ENCODE measurements around the gene ERBB4.

ERBB4 gene

DNA sequence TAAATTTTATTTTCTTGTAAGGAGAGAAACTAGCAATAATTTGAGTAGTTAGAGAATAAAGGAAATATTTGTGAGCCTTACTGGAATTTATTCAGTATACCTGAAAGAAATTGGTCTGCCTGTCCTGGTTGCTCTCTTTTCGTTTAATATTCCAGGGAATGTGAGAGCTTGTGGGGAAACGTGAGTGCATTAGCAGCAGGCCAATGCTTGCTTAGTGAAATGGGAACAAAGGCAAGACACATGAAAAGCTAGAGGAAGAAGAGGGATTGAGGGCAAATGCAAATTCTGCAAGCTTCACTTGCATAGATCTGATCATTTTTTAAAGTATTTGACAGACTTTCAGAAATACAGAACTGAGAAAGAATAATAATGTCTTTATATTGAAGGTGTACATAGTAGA is 111.0 kb downstream of the ERBB4 start:
- no peak for DNase-seq (ENCODE audit: low spot score)

DNA sequence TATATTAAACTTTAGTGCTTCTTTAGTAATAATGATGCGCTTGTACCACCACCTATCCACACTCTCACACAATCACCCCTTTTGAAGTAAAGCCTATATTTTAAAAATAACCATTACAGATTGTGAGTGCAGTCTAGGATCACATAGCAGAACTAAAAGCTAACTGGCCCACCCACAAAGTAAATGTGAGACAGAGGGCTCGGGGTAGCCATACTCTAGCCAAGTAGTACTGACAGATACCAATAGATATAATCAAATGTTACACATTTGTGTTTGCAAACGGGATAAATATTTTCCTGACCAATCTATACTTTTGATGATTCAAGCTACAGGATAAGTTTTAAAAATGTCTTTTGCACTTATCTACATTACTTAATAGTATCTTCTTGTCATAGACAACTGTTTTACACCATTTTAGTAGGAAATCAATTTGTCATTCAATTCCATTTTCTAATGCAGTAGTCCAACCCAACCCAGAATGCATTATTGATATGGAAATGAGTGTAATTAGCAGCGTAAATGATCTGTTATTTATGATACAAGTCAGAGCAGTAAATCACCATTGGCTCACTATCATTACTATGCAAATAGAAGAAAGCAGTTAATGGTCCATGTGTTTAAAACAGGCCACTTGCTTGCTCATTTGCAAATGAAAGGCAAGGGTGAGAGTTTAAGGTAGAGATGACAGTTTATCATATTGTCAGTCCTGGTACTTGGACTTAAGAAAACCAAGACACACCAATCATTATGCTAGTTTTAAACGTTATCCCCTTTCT is 111.8 kb downstream of the ERBB4 start:
- DNase-seq (ENCODE audit: low spot score): no peak

DNA sequence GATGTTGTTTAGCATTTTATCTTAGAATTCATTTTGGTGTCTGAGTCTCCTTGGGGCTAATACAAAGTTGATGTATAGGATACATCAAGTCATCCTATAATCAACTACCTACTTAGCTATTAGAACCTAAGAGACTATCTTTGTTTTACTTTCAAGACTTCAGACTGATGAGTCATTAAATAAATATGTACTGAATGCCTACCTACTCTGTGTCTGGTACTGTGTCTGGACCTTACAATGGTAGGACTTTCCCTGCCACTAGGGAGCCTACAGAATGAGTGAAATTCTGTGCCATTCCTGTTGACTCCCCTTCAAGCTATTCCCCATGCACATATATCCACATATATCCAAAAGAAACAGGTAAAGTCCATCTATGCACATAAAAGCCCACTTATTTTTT is 114.5 kb downstream of the ERBB4 start:
- no peak for DNase-seq (ENCODE audit: low spot score)

DNA sequence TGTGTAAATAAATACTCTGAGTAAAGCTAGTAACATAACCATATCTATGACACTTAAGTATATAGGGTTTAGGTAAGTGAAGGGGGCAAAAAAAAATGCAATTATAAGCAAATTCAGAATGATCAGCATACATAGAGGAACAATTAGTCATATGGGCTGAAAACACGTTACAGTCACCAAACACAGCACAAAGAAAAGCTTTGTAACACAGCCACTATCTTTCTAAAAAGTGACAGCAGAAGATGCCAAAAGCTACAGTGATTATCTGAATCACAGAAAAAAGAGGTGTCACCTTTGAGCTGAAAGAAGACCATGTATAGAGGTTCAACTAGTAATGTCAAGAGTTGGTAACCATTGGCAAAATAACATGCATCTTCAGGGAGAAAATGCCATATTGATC is 115.5 kb downstream of the ERBB4 start:
- no peak for DNase-seq (ENCODE audit: low spot score)

DNA sequence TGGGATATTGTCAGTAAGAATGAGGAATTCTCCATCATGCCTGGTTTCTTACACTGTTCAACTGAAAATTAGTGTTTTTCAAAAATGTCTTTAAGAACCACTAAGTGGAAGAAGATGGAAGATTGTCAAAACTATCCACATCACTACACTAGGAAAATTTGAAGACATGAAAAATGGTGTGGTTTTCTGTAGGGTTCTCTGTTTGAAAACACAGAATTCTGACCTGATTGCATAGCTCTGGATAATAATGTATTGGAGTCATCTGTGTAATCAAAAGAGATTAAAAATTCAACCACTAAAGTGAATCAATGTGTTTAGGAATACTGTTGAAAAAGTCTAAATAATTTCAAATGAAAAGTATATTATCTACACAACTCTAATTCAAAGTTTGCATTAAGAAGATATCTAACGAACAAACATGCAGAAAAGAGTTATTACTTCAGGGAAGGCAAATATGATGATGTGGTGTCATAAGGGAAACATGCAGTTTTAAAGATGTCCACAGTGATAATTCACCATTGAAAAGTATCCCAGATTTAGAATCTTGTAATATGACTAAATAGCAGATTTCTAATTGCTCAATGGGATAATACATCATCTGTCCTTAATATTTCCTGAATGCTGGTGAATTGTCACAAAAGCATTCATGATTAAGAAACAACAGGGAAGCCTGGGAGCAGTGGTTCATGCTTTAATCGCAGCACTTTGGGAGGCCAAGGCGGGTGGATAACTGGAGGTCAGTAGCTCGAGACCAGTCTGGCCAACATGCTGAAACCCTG is 116.9 kb downstream of the ERBB4 start:
- no peak for DNase-seq (ENCODE audit: low spot score)

DNA sequence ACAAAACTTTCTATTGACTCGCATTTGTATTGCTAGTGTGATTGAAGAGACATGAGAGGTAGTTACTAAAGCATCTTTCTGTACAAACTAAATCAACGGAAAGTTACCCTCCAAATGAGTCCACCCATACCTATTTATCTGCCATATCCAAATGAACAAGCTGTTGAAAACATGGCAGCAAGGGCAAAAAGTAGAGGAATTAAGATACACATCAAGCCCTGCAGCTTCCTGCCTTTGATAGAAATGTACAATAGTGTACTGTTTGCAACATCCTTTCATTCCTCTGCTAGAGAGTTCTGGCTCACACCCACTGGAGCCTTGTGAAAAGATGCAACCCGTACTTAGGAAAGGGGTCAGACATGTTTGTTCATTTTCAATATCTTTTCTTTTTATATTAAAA is 122.5 kb downstream of the ERBB4 start:
- DNase-seq (ENCODE audit: low spot score): no peak

DNA sequence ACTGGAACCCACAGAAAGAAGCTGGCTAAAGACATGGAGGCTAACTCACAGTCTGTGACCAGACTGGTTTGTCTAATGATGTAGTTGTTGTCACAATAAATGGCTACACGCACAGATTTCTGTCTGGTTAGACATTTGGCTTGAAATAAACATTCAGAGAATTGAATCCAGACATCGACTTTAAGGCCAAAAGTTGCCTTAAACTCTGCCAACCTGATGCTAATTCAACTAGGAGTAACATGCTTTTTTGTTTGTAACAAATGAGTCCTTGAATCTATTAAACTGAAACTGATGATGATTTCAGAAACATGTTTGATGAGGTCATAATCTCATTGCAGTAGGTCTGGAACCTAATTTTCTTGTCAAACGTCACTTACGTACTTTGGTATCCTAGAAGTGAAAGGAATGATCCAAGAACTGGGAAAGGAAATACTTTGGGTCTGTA is 123.8 kb downstream of the ERBB4 start:
- DNase-seq (ENCODE audit: low spot score): no peak

DNA sequence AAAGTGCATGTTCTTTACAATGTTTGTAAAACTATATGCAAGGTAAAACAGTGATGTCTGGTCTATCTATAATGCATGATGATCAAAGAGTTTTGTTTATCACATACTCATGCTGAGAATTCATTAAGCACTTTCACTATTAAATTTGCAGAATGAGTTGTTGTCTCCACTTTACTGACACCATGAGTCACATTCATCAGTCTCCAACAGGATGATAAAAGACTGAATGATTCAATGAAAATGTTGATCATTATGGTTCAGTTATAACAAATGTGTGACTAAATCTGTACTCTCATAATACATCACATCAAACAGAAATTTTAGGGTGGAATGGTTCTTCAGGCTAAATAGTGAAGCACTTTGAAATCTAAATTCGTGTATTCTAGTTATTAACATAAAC is 129.0 kb downstream of the ERBB4 start:
- DNase-seq (ENCODE audit: low spot score): no peak

DNA sequence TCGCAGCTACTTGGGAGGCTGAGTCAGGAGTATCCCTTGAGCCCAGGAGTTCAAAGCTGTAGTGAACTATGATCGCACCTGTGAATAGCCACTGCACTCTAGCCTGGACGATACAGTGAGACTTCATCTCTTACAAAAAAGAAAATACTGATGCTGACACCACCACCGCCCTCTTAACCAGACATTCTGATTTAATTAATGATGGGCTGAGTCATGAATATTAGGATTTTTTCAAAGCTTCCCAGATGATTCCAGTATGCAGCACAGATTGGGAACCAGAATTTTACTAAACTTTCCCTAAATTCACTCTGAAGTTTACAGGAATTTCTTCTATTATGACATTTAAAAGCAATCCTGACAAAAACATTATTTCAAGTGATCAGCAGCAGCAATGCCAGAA is 130.1 kb downstream of the ERBB4 start:
- DNase-seq (ENCODE audit: low spot score): no peak

DNA sequence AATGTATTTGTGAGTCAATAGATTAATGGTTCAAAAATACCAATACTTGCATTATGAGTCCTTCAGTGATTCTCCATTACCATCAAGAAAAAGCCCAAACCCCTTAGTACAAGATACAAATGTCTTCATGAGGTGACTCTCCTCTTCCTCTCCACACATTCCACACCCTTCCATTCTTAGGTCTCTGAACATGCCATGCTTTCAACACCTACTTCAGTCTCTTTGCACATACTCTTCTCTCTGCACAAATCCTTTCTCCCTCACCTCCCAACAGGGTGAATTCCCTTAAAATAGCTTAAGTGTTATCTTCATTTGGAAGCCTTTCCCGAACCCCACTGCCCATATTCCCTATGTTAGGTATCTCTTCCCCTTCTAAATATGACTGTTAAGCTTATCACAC is 131.9 kb downstream of the ERBB4 start:
- DNase-seq (ENCODE audit: low spot score): no peak

DNA sequence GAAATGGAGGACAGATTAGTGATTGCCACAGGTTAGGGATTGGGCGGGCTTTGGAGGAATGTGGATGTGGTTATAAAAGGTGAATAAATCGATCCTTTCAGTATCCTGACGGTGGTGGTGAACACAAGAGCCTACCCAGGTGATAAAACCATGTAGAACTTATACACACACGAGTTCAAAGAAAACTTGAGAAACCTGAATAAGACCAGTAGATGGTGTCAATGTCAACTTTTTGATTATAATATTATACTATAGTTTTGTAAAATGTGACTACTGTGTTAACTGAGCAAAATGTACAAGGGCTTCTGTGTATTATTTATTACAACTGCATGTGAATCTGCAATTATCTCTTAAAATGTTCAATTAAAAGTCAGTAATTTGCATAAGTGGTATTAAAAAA is 136.3 kb downstream of the ERBB4 start:
- DNase-seq (ENCODE audit: low spot score): no peak

DNA sequence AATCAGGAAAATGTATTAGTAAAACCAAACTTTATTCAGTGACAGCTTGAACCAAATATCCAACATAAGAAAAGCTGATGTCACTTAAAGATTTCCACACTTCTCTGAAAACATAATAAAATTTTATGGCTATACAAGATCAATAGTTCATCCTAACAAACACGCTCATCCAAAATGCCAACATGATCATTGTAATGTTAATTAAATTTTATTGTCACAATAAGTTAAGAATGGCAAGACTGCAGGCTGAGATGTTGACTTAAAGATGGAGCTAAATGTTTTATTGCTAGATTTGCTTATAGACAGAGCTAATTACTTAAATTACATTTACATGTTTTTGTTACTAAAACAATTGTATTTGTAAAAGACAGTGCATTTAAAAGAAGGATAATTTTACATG is 140.3 kb downstream of the ERBB4 start:
- DNase-seq (ENCODE audit: low spot score): no peak

DNA sequence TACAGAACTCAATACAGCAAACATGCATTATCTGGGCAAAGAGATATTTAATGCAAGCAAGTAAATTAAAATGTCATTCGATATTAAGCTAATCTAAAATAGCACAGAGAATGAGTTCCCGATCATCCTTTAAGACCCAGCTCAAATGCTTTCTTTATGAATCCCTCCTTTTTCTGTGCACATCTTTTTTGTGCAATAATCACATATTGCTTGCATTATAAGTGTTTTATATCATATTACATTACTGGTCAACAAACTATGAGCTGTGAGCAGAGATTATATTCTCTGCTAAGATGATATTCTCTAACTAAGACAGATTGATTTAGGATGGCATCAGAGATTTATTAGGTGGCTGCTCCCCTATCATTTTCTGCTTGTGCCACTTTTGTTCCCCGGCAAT is 146.1 kb downstream of the ERBB4 start:
- no peak for DNase-seq (ENCODE audit: low spot score)

DNA sequence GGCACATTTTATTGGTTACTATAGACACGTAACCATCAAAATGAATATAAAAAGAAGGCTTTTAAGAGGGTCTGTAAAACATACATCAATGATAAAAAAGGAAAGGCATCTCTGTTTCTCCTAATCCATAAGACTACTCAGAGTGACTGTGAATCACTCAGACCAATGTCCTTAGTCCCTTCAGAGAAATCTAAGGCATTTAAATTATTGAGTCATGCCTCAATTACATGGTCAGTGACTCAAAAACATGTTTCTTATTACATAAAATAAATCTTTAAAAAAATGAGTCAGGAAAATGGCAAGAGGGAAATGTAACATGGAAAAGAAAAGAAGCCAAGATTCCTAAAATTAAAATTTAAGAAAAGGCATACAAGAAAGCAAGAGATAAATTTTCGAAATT is 146.6 kb downstream of the ERBB4 start:
- no peak for DNase-seq (ENCODE audit: low spot score)

DNA sequence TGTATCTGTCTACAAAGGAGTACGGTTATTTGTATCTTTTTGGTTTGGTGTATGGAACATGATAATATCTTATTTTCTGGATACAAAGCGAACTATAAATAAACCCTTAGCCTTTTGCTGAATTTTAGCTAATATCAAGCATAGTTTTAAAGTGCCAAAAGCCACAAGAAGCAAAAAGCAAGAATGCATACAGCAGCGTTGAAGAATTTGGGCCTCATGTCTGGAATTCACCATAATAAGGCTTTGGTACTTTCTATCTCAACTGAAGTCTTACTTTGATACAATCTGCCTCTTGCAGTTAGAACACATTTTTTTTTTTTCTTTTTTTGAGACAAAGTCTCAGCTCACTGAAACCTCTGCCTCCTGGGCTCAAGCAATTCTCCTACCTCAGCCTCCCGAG is 151.5 kb downstream of the ERBB4 start:
- DNase-seq (ENCODE audit: low spot score): no peak

DNA sequence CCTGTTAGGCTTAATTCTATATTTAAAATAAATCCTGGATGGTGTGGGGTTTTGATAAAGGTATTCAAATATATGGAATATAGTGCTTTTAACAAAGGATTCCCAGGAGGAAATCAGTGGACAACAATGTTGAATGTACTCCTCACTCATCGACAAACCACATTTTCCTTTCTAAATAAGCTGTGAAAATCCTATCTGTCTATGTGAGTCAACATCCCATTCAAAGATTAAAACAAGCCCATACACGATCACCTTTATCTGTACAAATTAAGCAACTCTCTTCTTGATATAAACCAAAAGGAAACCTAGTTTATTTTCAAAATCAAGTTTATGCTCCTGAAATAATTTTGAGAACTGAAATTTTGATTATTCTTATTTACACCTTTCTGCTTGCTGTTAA is 153.4 kb downstream of the ERBB4 start:
- no peak for DNase-seq (ENCODE audit: low spot score)

DNA sequence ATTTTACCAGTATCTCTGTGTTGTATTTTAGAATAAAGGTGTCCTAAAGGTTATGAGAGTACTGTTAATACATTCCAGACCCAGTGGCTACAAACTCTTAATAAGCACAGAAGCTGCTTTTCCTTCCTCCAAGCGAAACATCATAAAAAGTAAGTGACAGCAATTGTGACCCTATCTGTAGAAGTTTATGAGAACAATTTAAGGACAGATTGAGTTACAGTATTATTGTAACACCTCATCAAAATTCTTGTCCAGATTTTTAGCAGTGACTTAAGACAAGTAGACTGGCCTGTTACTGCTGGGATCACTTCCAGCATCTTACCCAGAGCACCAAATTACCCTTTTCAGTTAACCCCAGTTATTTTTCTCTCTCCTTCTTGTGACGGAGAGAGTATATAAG is 154.6 kb downstream of the ERBB4 start:
- DNase-seq (ENCODE audit: low spot score): no peak

DNA sequence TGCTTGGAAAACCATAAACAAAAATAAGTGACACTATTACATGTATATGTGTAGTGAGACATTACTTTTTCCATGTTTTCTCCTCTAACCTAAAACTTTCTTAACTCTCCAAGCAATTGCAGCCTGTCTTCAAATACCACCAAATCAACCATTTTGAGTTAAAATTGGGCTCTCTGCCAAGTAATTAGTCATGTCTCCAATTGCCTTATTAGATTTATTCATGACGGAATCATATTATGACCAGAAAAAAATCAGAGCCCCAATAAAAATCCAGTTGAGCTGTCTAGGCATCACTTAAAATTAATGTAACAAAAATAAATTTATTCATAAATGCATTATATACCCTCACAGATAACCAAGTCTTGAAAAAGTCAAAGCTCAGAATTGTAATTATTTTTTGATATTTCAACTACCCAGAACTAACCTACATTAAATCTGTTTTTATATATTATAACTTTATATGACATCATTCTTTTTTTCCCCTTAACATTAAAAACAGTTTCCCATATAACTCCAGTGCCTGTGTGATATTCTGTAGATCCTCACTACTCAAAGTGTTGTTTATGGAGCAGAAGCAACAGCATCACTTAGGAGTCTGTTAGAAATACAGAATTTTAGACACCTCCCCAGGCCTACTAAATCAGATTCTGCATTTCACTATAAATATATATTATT is 157.0 kb downstream of the ERBB4 start:
- DNase-seq (ENCODE audit: low spot score): no peak

DNA sequence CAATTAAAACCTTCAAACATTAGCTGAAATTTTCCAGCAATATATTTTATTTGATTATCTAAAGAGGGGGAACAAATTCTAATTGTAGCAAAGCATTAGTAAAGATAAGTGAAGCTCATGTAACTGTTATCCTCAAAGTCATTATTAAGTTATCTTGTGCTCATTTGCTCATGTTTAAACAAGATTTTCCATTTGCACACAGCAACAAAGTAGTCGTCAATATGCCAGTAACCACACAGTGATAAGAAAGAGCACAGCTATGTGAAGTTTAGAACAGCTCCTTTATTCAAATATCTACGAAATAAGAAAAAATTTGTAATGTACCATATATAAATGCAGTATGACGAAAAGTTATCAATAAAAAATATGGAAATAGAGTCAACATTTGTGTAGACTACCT is 159.5 kb downstream of the ERBB4 start:
- no peak for DNase-seq (ENCODE audit: low spot score)

DNA sequence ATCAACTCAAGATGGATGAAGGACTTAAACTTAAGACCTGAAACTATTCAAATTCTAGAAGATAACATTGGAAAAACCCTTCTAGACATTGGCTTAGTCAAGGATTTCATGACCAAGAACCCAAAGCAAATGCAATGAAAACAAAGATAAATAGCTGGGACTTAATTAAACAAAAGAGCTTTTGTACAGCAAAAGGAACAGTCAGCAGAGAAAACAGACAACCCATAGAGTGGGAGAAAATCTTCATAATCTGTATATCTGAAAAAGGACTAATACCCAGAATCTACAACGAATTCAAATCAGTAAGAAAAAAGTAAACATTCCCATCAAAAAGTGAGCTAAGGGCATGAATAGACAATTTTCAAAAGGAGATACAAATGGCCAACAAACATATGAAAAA is 171.2 kb downstream of the ERBB4 start:
- no peak for DNase-seq (ENCODE audit: low spot score)

DNA sequence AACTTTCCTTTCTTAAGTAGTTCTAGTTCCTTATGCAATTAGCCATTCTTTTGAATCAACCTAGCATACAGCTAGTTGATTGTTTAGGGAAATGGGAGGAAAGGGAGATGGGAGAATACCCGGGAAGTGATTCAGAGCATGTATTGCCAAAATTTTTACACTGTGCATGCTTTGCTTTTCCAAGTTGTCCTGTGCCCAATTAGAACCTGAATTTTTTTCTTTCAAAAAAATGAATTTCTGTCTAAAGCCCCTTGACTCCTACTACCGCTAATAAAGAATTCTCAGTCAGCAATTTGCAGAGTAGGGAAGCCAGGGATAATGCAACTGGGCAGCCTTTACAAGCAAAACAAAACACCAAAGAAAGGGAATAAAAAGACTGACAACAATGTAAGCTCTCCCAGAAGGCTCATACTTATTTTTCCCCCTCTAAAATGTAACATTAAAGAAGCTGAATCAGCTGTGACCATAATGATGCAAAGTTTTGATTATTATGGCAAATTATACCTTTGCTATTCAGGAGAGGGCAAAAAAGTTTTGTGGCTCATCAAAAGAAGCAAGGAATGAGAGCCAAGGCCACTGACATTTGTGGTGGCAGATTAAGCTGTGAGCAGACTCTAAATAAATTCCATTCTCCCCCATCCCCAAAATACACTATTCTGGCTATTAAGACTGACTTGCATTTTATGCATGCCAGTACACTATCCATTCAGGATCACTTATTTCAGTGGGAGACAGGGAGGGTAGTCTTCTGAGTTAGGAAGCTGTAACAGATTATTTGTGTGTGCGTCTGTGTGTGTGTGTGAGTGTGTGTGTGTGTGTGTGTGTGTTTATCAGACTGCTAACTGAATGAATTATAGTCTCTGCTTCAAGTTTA is 174.3 kb downstream of the ERBB4 start:
- DNase-seq (ENCODE audit: low spot score): no peak

DNA sequence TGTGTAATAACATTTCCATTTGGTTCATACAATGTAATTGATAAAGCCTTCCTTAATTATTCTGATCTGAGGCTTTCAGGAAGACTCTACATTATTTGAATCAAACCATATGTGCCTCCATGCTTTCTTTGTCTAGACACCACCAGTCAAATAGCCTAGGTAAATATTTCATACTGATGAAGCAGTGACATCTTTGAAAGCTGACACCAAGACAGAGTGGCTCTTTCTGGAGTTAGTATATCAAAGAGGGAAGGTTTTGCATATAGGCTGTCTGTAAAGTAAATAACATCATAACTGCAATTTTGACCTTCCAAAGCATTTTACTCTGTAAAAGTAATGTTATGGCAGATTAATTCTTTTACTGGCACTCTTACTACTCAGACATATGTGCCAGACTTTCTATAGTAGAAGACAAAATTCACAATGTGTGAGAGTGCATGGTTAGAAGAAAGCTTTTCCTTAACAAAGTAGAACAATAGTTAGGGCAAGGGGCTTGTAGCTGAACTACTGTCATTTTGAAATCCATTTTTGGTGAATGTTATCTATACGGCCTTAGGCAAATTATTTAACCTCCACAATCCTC is 177.3 kb downstream of the ERBB4 start:
- no peak for DNase-seq (ENCODE audit: low spot score)
